OCI-LY3 (cell line): Measurements from ENCODE around the gene ZNF197.

ENCODE experiments used
- H2AFZ ChIP-seq: fragments of 200-600, 300-600 bp; shearing (Covaris generic); 2 replicates; pipeline ENCODE4 v1.6.0; 2014; ENCODE audit warnings: antibody characterized with exemption, low read depth, low read length
- H3K27ac ChIP-seq: fragments of 200-600, 300-600 bp; sonication (generic); 2 replicates; pipeline ENCODE4 v1.5.1; 2014; ENCODE audit warnings: mild to moderate bottlenecking, low read length, moderate library complexity, mixed read lengths
- H3K27me3 ChIP-seq: fragments of 200-600, 300-600 bp; sonication (generic); 2 replicates; pipeline ENCODE4 v1.6.1; 2014; ENCODE audit warnings: low read depth, low read length, mixed read lengths
- H3K36me3 ChIP-seq: fragments of 200-600, 300-600 bp; sonication (generic); replicated peaks from 2 replicates; pipeline ENCODE3; 2014; ENCODE audit warnings: low read depth, low read length, mixed read lengths
- H3K4me1 ChIP-seq: fragments of 300-600, 200-600 bp; sonication (generic); 2 replicates; pipeline ENCODE4 v1.6.1; 2014; ENCODE audit warnings: low read length, mixed read lengths
- H3K4me2 ChIP-seq: fragments of 200-600, 300-600 bp; sonication (generic); 2 replicates; pipeline ENCODE4 v1.6.1; 2014; ENCODE audit warnings: low read length, mixed read lengths
- H3K4me3 ChIP-seq: fragments of 300-600, 200-600 bp; sonication (generic); 2 replicates; pipeline ENCODE4 v1.5.1; 2014; ENCODE audit warnings: antibody characterized with exemption, mild to moderate bottlenecking, low read length, moderate library complexity
- H3K79me2 ChIP-seq: fragments of 300-600, 200-600 bp; shearing (Covaris generic); 2 replicates; pipeline ENCODE4 v1.6.1; 2014; ENCODE audit warnings: mild to moderate bottlenecking, low read length, mixed read lengths
- H3K9ac ChIP-seq: fragments of 300-600, 200-600 bp; shearing (Covaris generic); 2 replicates; pipeline ENCODE4 v1.6.0; 2014; ENCODE audit warnings: mild to moderate bottlenecking, low read length, moderate library complexity
- H3K9me3 ChIP-seq: fragments of 200-600, 300-600 bp; shearing (Covaris generic); 2 replicates; pipeline ENCODE4 v1.6.1; 2014; ENCODE audit warnings: low read length, mixed read lengths; ENCODE audit not compliant: insufficient read depth
- H4K20me1 ChIP-seq: fragments of 200-600, 300-600 bp; sonication (generic); 2 replicates; pipeline ENCODE4 v1.6.1; 2016; ENCODE audit warnings: low read length, mixed read lengths; ENCODE audit not compliant: insufficient read depth
- EZH2phosphoT487 ChIP-seq: fragments of 200-600 bp; shearing (Covaris generic); IDR thresholded peaks from 2 replicates; pipeline ENCODE4 v1.6.1; 2018; ENCODE audit warnings: antibody characterized with exemption, mixed run types, low read depth
- TF ChIP-seq, protein P1 (sequence below): fragments of 200-600, 300-600 bp; sonication (generic); IDR thresholded peaks from 2 replicates; pipeline ENCODE4 v1.5.1; 2014; ENCODE audit warnings: antibody characterized with exemption, low read length, low read depth

ZNF197 gene

DNA sequence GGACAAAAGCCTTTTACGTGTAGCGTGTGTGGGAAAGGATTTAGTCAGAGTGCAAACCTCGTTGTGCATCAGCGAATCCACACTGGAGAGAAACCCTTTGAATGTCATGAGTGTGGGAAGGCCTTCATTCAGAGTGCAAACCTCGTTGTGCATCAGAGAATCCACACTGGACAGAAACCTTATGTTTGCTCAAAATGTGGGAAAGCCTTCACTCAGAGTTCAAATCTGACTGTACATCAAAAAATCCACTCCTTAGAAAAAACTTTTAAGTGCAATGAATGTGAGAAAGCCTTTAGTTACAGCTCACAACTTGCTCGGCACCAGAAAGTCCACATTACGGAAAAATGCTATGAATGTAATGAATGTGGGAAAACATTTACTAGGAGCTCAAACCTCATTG lies 34.2 kb downstream of the ZNF197 start:
- no peak overlapping the region for H3K9ac ChIP-seq
- H3K4me1 ChIP-seq = no peaks in the 10 kb centered on the region
- no peak overlapping the region for H3K4me2 ChIP-seq
- no peaks in the 10 kb centered on the region; the same call in 1 of the 2 replicates for H3K9me3 ChIP-seq
- H3K27me3 ChIP-seq = no peaks in the 10 kb centered on the region
- no peak overlapping the region for H3K27ac ChIP-seq
- peaks cover 70% of the 10 kb centered on the region for H3K36me3 ChIP-seq
- no peak overlapping the region for H2AFZ ChIP-seq
- H4K20me1 ChIP-seq = no peaks in the 10 kb centered on the region
- no peak for TF ChIP-seq EZH2phosphoT487
- TF ChIP-seq, protein P1, sequence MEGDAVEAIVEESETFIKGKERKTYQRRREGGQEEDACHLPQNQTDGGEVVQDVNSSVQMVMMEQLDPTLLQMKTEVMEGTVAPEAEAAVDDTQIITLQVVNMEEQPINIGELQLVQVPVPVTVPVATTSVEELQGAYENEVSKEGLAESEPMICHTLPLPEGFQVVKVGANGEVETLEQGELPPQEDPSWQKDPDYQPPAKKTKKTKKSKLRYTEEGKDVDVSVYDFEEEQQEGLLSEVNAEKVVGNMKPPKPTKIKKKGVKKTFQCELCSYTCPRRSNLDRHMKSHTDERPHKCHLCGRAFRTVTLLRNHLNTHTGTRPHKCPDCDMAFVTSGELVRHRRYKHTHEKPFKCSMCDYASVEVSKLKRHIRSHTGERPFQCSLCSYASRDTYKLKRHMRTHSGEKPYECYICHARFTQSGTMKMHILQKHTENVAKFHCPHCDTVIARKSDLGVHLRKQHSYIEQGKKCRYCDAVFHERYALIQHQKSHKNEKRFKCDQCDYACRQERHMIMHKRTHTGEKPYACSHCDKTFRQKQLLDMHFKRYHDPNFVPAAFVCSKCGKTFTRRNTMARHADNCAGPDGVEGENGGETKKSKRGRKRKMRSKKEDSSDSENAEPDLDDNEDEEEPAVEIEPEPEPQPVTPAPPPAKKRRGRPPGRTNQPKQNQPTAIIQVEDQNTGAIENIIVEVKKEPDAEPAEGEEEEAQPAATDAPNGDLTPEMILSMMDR = no peak
- H3K79me2 ChIP-seq = 0 out of 2 replicates have a peak, but pooled peaks cover 6% of the 10 kb centered on the region
- H3K4me3 ChIP-seq = no peak overlapping the region

DNA sequence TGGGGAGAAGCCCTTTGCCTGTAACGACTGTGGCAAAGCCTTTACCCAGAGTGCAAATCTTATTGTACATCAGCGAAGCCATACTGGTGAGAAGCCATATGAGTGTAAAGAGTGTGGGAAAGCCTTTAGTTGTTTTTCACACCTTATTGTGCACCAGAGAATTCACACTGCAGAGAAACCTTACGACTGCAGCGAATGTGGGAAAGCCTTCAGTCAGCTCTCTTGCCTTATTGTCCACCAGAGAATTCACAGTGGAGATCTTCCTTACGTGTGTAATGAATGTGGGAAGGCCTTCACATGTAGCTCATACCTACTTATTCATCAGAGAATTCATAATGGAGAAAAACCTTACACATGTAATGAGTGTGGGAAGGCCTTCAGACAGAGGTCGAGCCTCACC lies 34.6 kb downstream of the ZNF197 start:
- H3K4me3 ChIP-seq = no peak overlapping the region
- H3K4me2 ChIP-seq = no peak overlapping the region
- H3K36me3 ChIP-seq = peaks cover 66% of the 10 kb centered on the region
- no peaks in the 10 kb centered on the region for H3K4me1 ChIP-seq
- H3K79me2 ChIP-seq = 0 out of 2 replicates have a peak, but pooled peaks cover 3% of the 10 kb centered on the region
- H3K27ac ChIP-seq = no peak overlapping the region
- no peaks in the 10 kb centered on the region for H4K20me1 ChIP-seq
- no peak overlapping the region for H2AFZ ChIP-seq
- no peaks in the 10 kb centered on the region for H3K27me3 ChIP-seq
- H3K9ac ChIP-seq = no peak overlapping the region
- H3K9me3 ChIP-seq = no peaks in the 10 kb centered on the region; the same call in 1 of the 2 replicates
- no peak for TF ChIP-seq EZH2phosphoT487
- TF ChIP-seq, protein P1 = no peak

GRCh38 chr3:44661189-44661588 lies 36.4 kb downstream of the ZNF197 start:
- Histone ChIP-seq H4K20me1 (no peaks in the 10 kb centered on the region), H3K4me2 (no peak overlapping the region), H3K9ac (no peak overlapping the region), H3K36me3 (peaks cover 58% of the 10 kb centered on the region), H3K9me3 (no peaks in the 10 kb centered on the region; the same call in 1 of the 2 replicates), H2AFZ (no peak overlapping the region), H3K4me3 (no peak overlapping the region), H3K27me3 (no peaks in the 10 kb centered on the region), H3K27ac (no peak overlapping the region), H3K79me2 (no peaks in the 10 kb centered on the region), H3K4me1 (no peaks in the 10 kb centered on the region)
- no peak for TF ChIP-seq EZH2phosphoT487
- TF ChIP-seq, protein P1 = peak; percentile 24

GRCh38 chr3:44665173-44665572 lies 40.3 kb downstream of the ZNF197 start:
- no peak overlapping the region for H3K4me2 ChIP-seq
- no peak overlapping the region for H3K9ac ChIP-seq
- H3K4me3 ChIP-seq = no peak overlapping the region
- H3K27me3 ChIP-seq = no peaks in the 10 kb centered on the region
- H3K9me3 ChIP-seq = no peaks in the 10 kb centered on the region
- H3K79me2 ChIP-seq = no peaks in the 10 kb centered on the region
- no peaks in the 10 kb centered on the region for H3K4me1 ChIP-seq
- no peaks in the 10 kb centered on the region for H4K20me1 ChIP-seq
- TF ChIP-seq, protein P1 = no peak
- TF ChIP-seq EZH2phosphoT487 = no peak
- H2AFZ ChIP-seq = no peak overlapping the region
- peaks cover 22% of the 10 kb centered on the region for H3K36me3 ChIP-seq
- H3K27ac ChIP-seq = no peak overlapping the region
